ENCODE measurements around the gene GATD1. TPM values are rescaled to one million over a fixed set of nuclear protein-coding genes. Genes with fewer than 3 reads are reported as not detected.

Gene GATD1
- total RNA-seq, 1 donor from 2014 or later, result 51.9 TPM

- Mint-ChIP-seq H3K9me3 (ENCODE audit: unreplicated experiment) (no peaks in the 10 kb centered on the region), H3K36me3 (ENCODE audit: low read depth, unreplicated experiment) (no peaks in the 10 kb centered on the region), H3K4me1 (ENCODE audit: low read depth, unreplicated experiment) (peaks cover 6% of the 10 kb centered on the region), H3K27ac (ENCODE audit: unreplicated experiment) (no peak overlapping the region), H3K4me3 (ENCODE audit: unreplicated experiment) (no peak overlapping the region), H3K27me3 (ENCODE audit: low read depth, unreplicated experiment) (no peaks in the 10 kb centered on the region)
- Histone ChIP-seq H2AFZ (ENCODE audit: low read depth, low read length) (no peak overlapping the region), H3K27ac (ENCODE audit: low read depth, low read length) (no peak overlapping the region), H3K27me3 (ENCODE audit: insufficient read depth, low read length) (no peaks in the 10 kb centered on the region), H3K4me2 (ENCODE audit: low read length) (no peak overlapping the region), H3K9ac (ENCODE audit: low read length) (no peak overlapping the region), H3K36me3 (ENCODE audit: insufficient read depth, low read length) (no peaks in the 10 kb centered on the region), H3K79me2 (ENCODE audit: insufficient read depth, low read length) (peaks cover 84% of the 10 kb centered on the region), H3K9me3 (ENCODE audit: insufficient read depth, low read depth, low read length) (no peaks in the 10 kb centered on the region), H3K4me3 (ENCODE audit: insufficient read depth, low read depth, low read length) (no peak overlapping the region), H3K4me1 (ENCODE audit: insufficient read depth, low read length) (peaks cover 27% of the 10 kb centered on the region), H4K20me1 (ENCODE audit: insufficient read depth, low read length) (peaks cover 66% of the 10 kb centered on the region)
- FAIRE-seq, result no peak
- TF ChIP-seq EZH2 (IDR thresholded peaks at IDR 0.05; ENCODE audit: insufficient read depth, low read length), result no peak
- TF ChIP-seq CTCF (IDR thresholded peaks at IDR 0.05; ENCODE audit: insufficient read depth, low read depth, low read length), result no peak
- no peak for DNase-seq (ENCODE audit: low read depth)
These were observed 3.5 kb downstream of the GATD1 start for GRCh38 chr11:773830-774229.

GRCh38 chr11:773425-773824 is 3.9 kb downstream of the GATD1 start:
- Histone ChIP-seq H4K20me1 (ENCODE audit: insufficient read depth, low read length) (peaks cover 66% of the 10 kb centered on the region), H3K9me3 (ENCODE audit: insufficient read depth, low read depth, low read length) (no peaks in the 10 kb centered on the region), H2AFZ (ENCODE audit: low read depth, low read length) (no peak overlapping the region), H3K27me3 (ENCODE audit: insufficient read depth, low read length) (no peaks in the 10 kb centered on the region), H3K79me2 (ENCODE audit: insufficient read depth, low read length) (peaks cover 82% of the 10 kb centered on the region), H3K27ac (ENCODE audit: low read depth, low read length) (no peak overlapping the region), H3K4me2 (ENCODE audit: low read length) (no peak overlapping the region), H3K4me3 (ENCODE audit: insufficient read depth, low read depth, low read length) (no peak overlapping the region), H3K9ac (ENCODE audit: low read length) (no peak overlapping the region), H3K4me1 (ENCODE audit: insufficient read depth, low read length) (peaks cover 25% of the 10 kb centered on the region), H3K36me3 (ENCODE audit: insufficient read depth, low read length) (no peaks in the 10 kb centered on the region)
- Mint-ChIP-seq H3K4me3 (ENCODE audit: unreplicated experiment) (no peak overlapping the region), H3K36me3 (ENCODE audit: low read depth, unreplicated experiment) (no peaks in the 10 kb centered on the region), H3K9me3 (ENCODE audit: unreplicated experiment) (no peaks in the 10 kb centered on the region), H3K27me3 (ENCODE audit: low read depth, unreplicated experiment) (no peaks in the 10 kb centered on the region), H3K4me1 (ENCODE audit: low read depth, unreplicated experiment) (peaks cover 6% of the 10 kb centered on the region), H3K27ac (ENCODE audit: unreplicated experiment) (no peak overlapping the region)
- no peak for FAIRE-seq
- no peak for DNase-seq (ENCODE audit: low read depth)
- no peak for TF ChIP-seq CTCF (IDR thresholded peaks at IDR 0.05; ENCODE audit: insufficient read depth, low read depth, low read length)
- no peak for TF ChIP-seq EZH2 (IDR thresholded peaks at IDR 0.05; ENCODE audit: insufficient read depth, low read length)

GRCh38 chr11:772429-773390 is 4.6 kb downstream of the GATD1 start:
- Histone ChIP-seq H3K27me3 (ENCODE audit: insufficient read depth, low read length) (no peaks in the 10 kb centered on the region), H3K4me1 (ENCODE audit: insufficient read depth, low read length) (peaks cover 18% of the 10 kb centered on the region), H3K79me2 (ENCODE audit: insufficient read depth, low read length) (peaks cover 74% of the 10 kb centered on the region), H3K9me3 (ENCODE audit: insufficient read depth, low read depth, low read length) (no peaks in the 10 kb centered on the region), H2AFZ (ENCODE audit: low read depth, low read length) (no peak overlapping the region), H3K4me2 (ENCODE audit: low read length) (no peak overlapping the region), H3K9ac (ENCODE audit: low read length) (no peak overlapping the region), H4K20me1 (ENCODE audit: insufficient read depth, low read length) (peaks cover 66% of the 10 kb centered on the region), H3K4me3 (ENCODE audit: insufficient read depth, low read depth, low read length) (no peak overlapping the region), H3K36me3 (ENCODE audit: insufficient read depth, low read length) (no peaks in the 10 kb centered on the region), H3K27ac (ENCODE audit: low read depth, low read length) (no peak overlapping the region)
- DNase-seq (ENCODE audit: low read depth) (no peak), FAIRE-seq (no peak)
- Mint-ChIP-seq H3K27ac (ENCODE audit: unreplicated experiment) (no peak overlapping the region), H3K36me3 (ENCODE audit: low read depth, unreplicated experiment) (no peaks in the 10 kb centered on the region), H3K4me3 (ENCODE audit: unreplicated experiment) (no peak overlapping the region), H3K27me3 (ENCODE audit: low read depth, unreplicated experiment) (no peaks in the 10 kb centered on the region), H3K9me3 (ENCODE audit: unreplicated experiment) (no peaks in the 10 kb centered on the region), H3K4me1 (ENCODE audit: low read depth, unreplicated experiment) (peaks cover 6% of the 10 kb centered on the region)
- TF ChIP-seq CTCF (IDR thresholded peaks at IDR 0.05; ENCODE audit: insufficient read depth, low read depth, low read length) (no peak), EZH2 (IDR thresholded peaks at IDR 0.05; ENCODE audit: insufficient read depth, low read length) (no peak)
